Osteoblast (primary cell): ENCODE data around the gene LEAP2. TPM values are rescaled to one million over a fixed set of nuclear protein-coding genes. Genes with fewer than 3 reads are reported as not detected.

Experiments
- DNase-seq: peaks from one replicate; pipeline ENCODE4 v3.0.0; 2011; ENCODE audit warnings: low spot score, mixed read lengths; ENCODE audit not compliant: insufficient read length; ENCODE audit errors: missing footprints
- H2AFZ ChIP-seq: 2 replicates; pipeline ENCODE4 v1.6.0; 2011; ENCODE audit warnings: mild to moderate bottlenecking, low read length
- H3K27ac ChIP-seq: 2 replicates; pipeline ENCODE4 v1.5.1; 2011; ENCODE audit warnings: mild to moderate bottlenecking, low read depth, low read length, moderate library complexity
- H3K27me3 ChIP-seq: 2 replicates; pipeline ENCODE4 v1.6.0; 2012; ENCODE audit warnings: mild to moderate bottlenecking, control low read depth, inconsistent platforms, low read length, moderate library complexity; ENCODE audit not compliant: insufficient read depth
- H3K36me3 ChIP-seq: 2 replicates; pipeline ENCODE4 v1.5.1; 2011; ENCODE audit warnings: mild to moderate bottlenecking, low read length, control low read depth, moderate library complexity; ENCODE audit not compliant: insufficient read depth
- H3K4me1 ChIP-seq: 2 replicates; pipeline ENCODE4 v1.5.1; 2011; ENCODE audit warnings: mild to moderate bottlenecking, low read length, control low read depth, moderate library complexity; ENCODE audit not compliant: insufficient read depth
- H3K4me2 ChIP-seq: 2 replicates; pipeline ENCODE4 v1.6.0; 2011; ENCODE audit warnings: mild to moderate bottlenecking, low read length; ENCODE audit not compliant: insufficient read depth
- H3K4me3 ChIP-seq: fragments of 200-600 bp; sonication (generic); 3 replicates; pipeline ENCODE4 v1.5.1; 2012; ENCODE audit warnings: mild to moderate bottlenecking, low read length, inconsistent platforms; ENCODE audit not compliant: insufficient read depth
- H3K79me2 ChIP-seq: 2 replicates; pipeline ENCODE4 v1.6.0; 2012; ENCODE audit warnings: mild to moderate bottlenecking, low read length, control low read depth, inconsistent platforms; ENCODE audit not compliant: insufficient read depth
- H3K9me3 ChIP-seq: 2 replicates; pipeline ENCODE4 v1.5.1; 2011; ENCODE audit warnings: low read depth, low read length, control low read depth
- H4K20me1 ChIP-seq: 2 replicates; pipeline ENCODE4 v1.6.0; 2012; ENCODE audit warnings: mild to moderate bottlenecking, low read length, control low read depth; ENCODE audit not compliant: insufficient read depth
- CTCF ChIP-seq: IDR thresholded peaks from 2 replicates; pipeline ENCODE4 v1.5.1; 2011; ENCODE audit warnings: mild to moderate bottlenecking, low read depth, low read length, moderate library complexity; ENCODE audit errors: extremely low read depth
- total RNA-seq: library from RNA; depleted of rRNA; stranded (reverse); fragments of >200 nt; gene quantifications from 2 replicates; pipeline ENCODE4 v1.2.3, GENCODE V29; 2012

LEAP2 gene
- total RNA-seq, 1 donor = under 0.01 TPM

- peak overlapping the region; percentile 90 for H3K4me2 ChIP-seq
- peaks cover 6% of the 10 kb centered on the region for H3K36me3 ChIP-seq
Measured at GRCh38 chr5:132828846-132829494, 44.5 kb upstream of the LEAP2 start.

GRCh38 chr5:132829742-132830435, 43.6 kb upstream of the LEAP2 start:
- peak overlapping the region; percentile 56 for H3K27ac ChIP-seq
- H3K79me2 ChIP-seq = peaks cover 16% of the 10 kb centered on the region
- peaks cover 6% of the 10 kb centered on the region for H3K4me1 ChIP-seq
- DNase-seq = peak; percentile 100
- no peaks in the 10 kb centered on the region for H3K27me3 ChIP-seq
- H3K4me2 ChIP-seq = peak overlapping the region; percentile 90
- peak overlapping the region; percentile 85 for H3K4me3 ChIP-seq
- H4K20me1 ChIP-seq = peaks cover 11% of the 10 kb centered on the region
- H2AFZ ChIP-seq = peak overlapping the region; percentile 86
- peaks cover 3% of the 10 kb centered on the region for H3K36me3 ChIP-seq
- H3K9me3 ChIP-seq = no peaks in the 10 kb centered on the region
- peak; percentile 78 for TF ChIP-seq CTCF

More at GRCh38 chr5:132828846-132829494, 44.5 kb upstream of the LEAP2 start:
- H3K27ac ChIP-seq = no peak overlapping the region
- no peak for TF ChIP-seq CTCF
- H3K9me3 ChIP-seq = no peaks in the 10 kb centered on the region
- no peaks in the 10 kb centered on the region for H3K27me3 ChIP-seq
- peaks cover 6% of the 10 kb centered on the region for H3K4me1 ChIP-seq
- H3K4me3 ChIP-seq = peak overlapping the region; percentile 85
- peaks cover 11% of the 10 kb centered on the region for H4K20me1 ChIP-seq
- peak; percentile 80 for DNase-seq
- peak overlapping the region; percentile 86 for H2AFZ ChIP-seq
- peaks cover 16% of the 10 kb centered on the region for H3K79me2 ChIP-seq

- peaks cover 16% of the 10 kb centered on the region for H3K79me2 ChIP-seq
- peak; percentile 98 for DNase-seq
- peak within 1 kb of the TSS; percentile 90 for H3K4me2 ChIP-seq
- H3K4me3 ChIP-seq = peak within 1 kb of the TSS; percentile 85
- no peak for TF ChIP-seq CTCF
- peak within 1 kb of the TSS; percentile 56 for H3K27ac ChIP-seq
- no peaks in the 10 kb centered on the region for H3K9me3 ChIP-seq
- no peaks in the 10 kb centered on the region for H3K27me3 ChIP-seq
- peaks cover 11% of the 10 kb centered on the region for H4K20me1 ChIP-seq
- peaks cover 6% of the 10 kb centered on the region for H3K4me1 ChIP-seq
- H3K36me3 ChIP-seq = no peaks in the 10 kb centered on the region
- peak within 1 kb of the TSS; percentile 86 for H2AFZ ChIP-seq
Measured at GRCh38 chr5:132830436-132831094, 42.9 kb upstream of the LEAP2 start, which contains the start of gene SHROOM1. SHROOM1 (minus strand) TSS chr5:132830647; CDS start chr5:132826140, 4,507 bp downstream.
